D341Med (cell line): ENCODE data around the gene TNNI2.

Experiments used
- DNase-seq: peaks from one replicate; pipeline ENCODE4 v3.0.0; 2012; ENCODE audit warnings: low spot score

Gene TNNI2

GRCh38 chr11:1888811-1889210 lies 50.0 kb downstream of the TNNI2 start:
- no peak for DNase-seq

GRCh38 chr11:1889224-1889930 lies 50.6 kb downstream of the TNNI2 start:
- DNase-seq: no peak

- no peak for DNase-seq
Measured at GRCh38 chr11:1889941-1890855, 51.4 kb downstream of the TNNI2 start.
